ENCODE data around the gene MYO1A. TPM values are rescaled to one million over a fixed set of nuclear protein-coding genes. Genes with fewer than 3 reads are reported as not detected.

MYO1A gene
- total and polyA plus RNA-seq, 2 of the 13 experiments (the other 11 are each of a cell fraction or from before 2014, with no cell fraction given): 5.3 to 6.0 TPM

DNA sequence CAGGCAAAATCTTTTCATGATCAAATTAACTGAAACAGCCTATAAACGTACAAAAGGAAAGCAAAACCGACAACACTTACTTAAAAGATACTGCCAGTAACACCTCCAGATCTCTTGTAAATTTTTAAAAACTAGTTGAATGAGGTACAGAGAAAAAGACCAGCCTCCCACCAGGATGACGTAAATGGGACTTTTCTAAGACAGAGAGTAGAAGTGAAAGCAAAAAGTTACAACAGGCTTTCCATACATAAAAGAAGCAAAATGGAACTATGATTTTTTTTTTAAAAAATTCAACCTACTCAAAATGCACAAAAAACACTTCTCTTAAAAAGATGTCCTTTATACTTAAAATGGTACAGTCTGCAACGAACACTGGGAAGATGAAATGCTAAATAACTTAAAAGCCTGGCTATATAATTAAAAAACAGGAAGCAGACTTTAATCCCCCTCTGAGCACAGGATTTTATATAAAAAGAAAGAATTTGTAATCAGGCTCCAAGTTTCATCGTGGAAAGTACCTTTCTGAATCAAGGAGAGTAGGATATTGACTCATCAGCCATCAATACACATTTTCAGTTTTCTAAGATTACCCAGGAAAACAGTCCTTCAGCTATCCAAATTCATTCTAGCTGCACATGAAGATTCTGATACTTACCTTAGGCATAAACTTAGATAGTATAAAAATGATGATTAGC is 14.2 kb upstream of the MYO1A start (continued):
- TF ChIP-seq, protein P1, sequence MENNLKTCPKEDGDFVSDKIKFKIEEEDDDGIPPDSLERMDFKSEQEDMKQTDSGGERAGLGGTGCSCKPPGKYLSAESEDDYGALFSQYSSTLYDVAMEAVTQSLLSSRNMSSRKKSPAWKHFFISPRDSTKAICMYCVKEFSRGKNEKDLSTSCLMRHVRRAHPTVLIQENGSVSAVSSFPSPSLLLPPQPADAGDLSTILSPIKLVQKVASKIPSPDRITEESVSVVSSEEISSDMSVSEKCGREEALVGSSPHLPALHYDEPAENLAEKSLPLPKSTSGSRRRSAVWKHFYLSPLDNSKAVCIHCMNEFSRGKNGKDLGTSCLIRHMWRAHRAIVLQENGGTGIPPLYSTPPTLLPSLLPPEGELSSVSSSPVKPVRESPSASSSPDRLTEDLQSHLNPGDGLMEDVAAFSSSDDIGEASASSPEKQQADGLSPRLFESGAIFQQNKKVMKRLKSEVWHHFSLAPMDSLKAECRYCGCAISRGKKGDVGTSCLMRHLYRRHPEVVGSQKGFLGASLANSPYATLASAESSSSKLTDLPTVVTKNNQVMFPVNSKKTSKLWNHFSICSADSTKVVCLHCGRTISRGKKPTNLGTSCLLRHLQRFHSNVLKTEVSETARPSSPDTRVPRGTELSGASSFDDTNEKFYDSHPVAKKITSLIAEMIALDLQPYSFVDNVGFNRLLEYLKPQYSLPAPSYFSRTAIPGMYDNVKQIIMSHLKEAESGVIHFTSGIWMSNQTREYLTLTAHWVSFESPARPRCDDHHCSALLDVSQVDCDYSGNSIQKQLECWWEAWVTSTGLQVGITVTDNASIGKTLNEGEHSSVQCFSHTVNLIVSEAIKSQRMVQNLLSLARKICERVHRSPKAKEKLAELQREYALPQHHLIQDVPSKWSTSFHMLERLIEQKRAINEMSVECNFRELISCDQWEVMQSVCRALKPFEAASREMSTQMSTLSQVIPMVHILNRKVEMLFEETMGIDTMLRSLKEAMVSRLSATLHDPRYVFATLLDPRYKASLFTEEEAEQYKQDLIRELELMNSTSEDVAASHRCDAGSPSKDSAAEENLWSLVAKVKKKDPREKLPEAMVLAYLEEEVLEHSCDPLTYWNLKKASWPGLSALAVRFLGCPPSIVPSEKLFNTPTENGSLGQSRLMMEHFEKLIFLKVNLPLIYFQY (CRISPR knock-in tag; IDR thresholded peaks at IDR 0.05; ENCODE audit: borderline replicate concordance): no peak

DNA sequence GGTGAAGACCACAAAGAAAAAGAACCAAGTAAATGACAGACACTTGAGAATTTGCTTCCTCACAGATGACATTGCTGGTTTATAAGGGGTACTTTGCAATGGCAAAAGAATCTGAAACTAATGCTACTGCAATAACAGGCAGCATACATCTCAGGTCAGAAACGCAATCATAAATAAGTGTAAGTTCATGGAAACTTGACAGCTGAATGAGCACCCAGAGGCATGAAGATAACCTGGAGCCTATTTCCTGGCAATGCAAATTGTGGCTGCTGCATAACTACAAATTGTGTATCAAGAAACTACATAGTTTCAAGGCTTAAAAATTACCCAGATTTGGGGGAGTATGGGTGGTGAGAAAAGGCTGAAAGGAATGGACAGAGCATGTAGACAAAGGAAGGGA is 8.5 kb upstream of the MYO1A start:
- ATAC-seq (no peak), FAIRE-seq (no peak), DNase-seq (ENCODE audit: low spot score) (no peak)
- H2AFZ ChIP-seq (ENCODE audit: low read length): no peak overlapping the region
- H3K4me2 ChIP-seq (ENCODE audit: low read depth, low read length): no peak overlapping the region
- no peak overlapping the region for H3K4me3 ChIP-seq (replicated peaks in 1 of 3; ENCODE audit: insufficient read depth in 1 of 3, low read depth in 2 of 3, low read length in 3 of 3)
- H4K20me1 ChIP-seq (ENCODE audit: insufficient read depth, low read length): no peaks in the 10 kb centered on the region
- no peak overlapping the region for H3K9ac ChIP-seq (ENCODE audit: insufficient read depth, low read depth, low read length)
- POLR2A ChIA-PET: interaction anchor here (1.5 kb wide), 1 partner anchor 10 kb away, joined by 3 read pairs; no protein-coding TSS in a partner anchor
- no peaks in the 10 kb centered on the region for H3K9me3 ChIP-seq (ENCODE audit: low read length)
- CTCF ChIA-PET (ENCODE audit: low intra/inter-chr PET ratio, low total read pairs): no interaction called here
- H3K27ac ChIP-seq (ENCODE audit: extremely low read length, insufficient read depth, low read length): no peak overlapping the region
- intact Hi-C loops (cut with micrococcal nuclease; ENCODE audit: unreplicated experiment) (no loop called here), in situ Hi-C loops (cut with HindIII; ENCODE audit: extremely low pct_ligation_motif_present, low pct_unique_long_range_greater_than_20kb) (no loop called here)
- no peaks in the 10 kb centered on the region for H3K27me3 ChIP-seq (ENCODE audit: control insufficient read depth in 1 of 2, insufficient read depth in 2 of 2, low read length in 2 of 2)
- H3K79me2 ChIP-seq (ENCODE audit: insufficient read depth, low read length): no peaks in the 10 kb centered on the region
- BruUV-seq (replicated peaks): no TSS peak
- no peak for TF ChIP-seq DR1 (CRISPR knock-in tag; IDR thresholded peaks at IDR 0.05)
- no peak for TF ChIP-seq EHMT2 (IDR thresholded peaks at IDR 0.05; ENCODE audit: borderline replicate concordance, low read depth, low read length)
- no peak for TF ChIP-seq MXD4 (CRISPR knock-in tag; IDR thresholded peaks at IDR 0.05)
- no peak for TF ChIP-seq ZNF10 (CRISPR knock-in tag; IDR thresholded peaks at IDR 0.05; ENCODE audit: borderline replicate concordance, low read depth)
- H3K36me3 ChIP-seq (replicated peaks in 1 of 2; ENCODE audit: control insufficient read depth in 1 of 2, insufficient read depth in 2 of 2, low read length in 2 of 2): peaks cover 7 to 30% of the 10 kb centered on the region in 2 experiments
- WGBS (ENCODE audit: low lambda C conversion rate): 100% methylated on average over 1 of the region's 1 CpG
- no peaks in the 10 kb centered on the region for H3K4me1 ChIP-seq (ENCODE audit: insufficient read depth, low read length)

All from HepG2 (cell line).